ENCODE results near the gene ADCY10. TPM values are rescaled to one million over a fixed set of nuclear protein-coding genes. Genes with fewer than 3 reads are reported as not detected.

The ADCY10 gene
- polyA plus RNA-seq, 3 donors: 0.09 TPM; not detected in 2

DNA sequence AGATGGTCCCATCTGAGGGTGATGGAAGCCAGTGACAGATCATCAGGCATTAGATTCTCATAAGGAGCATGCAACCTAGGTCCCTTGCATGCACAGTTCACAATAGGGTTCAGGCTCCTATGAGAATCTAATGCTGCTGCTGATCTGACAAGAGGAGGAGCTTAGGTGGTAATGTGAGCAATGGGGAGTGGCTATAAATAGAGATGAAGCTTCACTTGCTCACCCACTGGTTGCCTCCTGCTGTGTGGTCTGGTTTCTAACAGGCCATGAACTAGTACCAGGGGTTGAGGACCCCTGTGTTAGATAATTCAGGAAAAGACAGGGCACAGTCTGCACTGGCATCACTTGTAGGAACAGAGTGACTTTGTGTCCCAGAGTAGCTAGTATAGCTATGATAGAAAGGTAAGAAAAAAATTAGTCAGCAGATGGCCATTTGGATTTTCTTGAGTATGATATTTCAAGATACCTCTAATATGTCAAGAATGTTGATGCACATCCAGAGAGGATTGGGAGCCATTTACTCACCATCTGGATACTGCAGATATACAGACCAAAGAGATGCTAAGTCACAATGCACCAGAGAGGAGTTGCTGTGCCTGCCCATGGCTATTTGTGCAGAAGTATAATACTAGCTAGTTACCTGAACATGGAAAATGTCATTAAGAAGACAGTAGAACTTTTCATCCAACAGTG lies 53.6 kb downstream of the ADCY10 start:
- no peak overlapping the region for H3K4me3 ChIP-seq (replicated peaks in 1 of 3; ENCODE audit: low read depth in 2 of 3, low read length in 3 of 3)
- no peak overlapping the region for H3K9ac ChIP-seq (ENCODE audit: insufficient read depth, low read length, poor library complexity, severe bottlenecking)
- H3K9me3 Mint-ChIP-seq: peaks cover 0 to 6% (median 0%) of the 10 kb centered on the region in 7 donors
- H3K4me3 Mint-ChIP-seq: no peak overlapping the region
- no peaks in the 10 kb centered on the region for H3K4me1 ChIP-seq (ENCODE audit: control insufficient read depth in 1 of 2, insufficient read depth in 2 of 2, low read length in 2 of 2)
- H4K20me1 ChIP-seq (ENCODE audit: insufficient read depth, low read length): no peaks in the 10 kb centered on the region
- no peaks in the 10 kb centered on the region for H3K36me3 ChIP-seq (replicated peaks in 1 of 2; ENCODE audit: control insufficient read depth in 1 of 2, insufficient read depth in 2 of 2, low read length in 2 of 2)
- TF ChIP-seq, protein P1, sequence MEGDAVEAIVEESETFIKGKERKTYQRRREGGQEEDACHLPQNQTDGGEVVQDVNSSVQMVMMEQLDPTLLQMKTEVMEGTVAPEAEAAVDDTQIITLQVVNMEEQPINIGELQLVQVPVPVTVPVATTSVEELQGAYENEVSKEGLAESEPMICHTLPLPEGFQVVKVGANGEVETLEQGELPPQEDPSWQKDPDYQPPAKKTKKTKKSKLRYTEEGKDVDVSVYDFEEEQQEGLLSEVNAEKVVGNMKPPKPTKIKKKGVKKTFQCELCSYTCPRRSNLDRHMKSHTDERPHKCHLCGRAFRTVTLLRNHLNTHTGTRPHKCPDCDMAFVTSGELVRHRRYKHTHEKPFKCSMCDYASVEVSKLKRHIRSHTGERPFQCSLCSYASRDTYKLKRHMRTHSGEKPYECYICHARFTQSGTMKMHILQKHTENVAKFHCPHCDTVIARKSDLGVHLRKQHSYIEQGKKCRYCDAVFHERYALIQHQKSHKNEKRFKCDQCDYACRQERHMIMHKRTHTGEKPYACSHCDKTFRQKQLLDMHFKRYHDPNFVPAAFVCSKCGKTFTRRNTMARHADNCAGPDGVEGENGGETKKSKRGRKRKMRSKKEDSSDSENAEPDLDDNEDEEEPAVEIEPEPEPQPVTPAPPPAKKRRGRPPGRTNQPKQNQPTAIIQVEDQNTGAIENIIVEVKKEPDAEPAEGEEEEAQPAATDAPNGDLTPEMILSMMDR (IDR thresholded peaks at IDR 0.05): no peak
- DNase-seq: no peak
- H3K27me3 ChIP-seq (ENCODE audit: control insufficient read depth in 2 of 2, insufficient read depth in 2 of 2, low read length in 2 of 2): no peaks in the 10 kb centered on the region
- intact Hi-C loops (cut with micrococcal nuclease): no loop called here
- H2AFZ ChIP-seq (ENCODE audit: insufficient read depth, low read depth, low read length, poor library complexity, severe bottlenecking): no peak overlapping the region
- no peaks in the 10 kb centered on the region for H3K79me2 ChIP-seq (ENCODE audit: insufficient read depth, low read length)
- H3K27ac Mint-ChIP-seq: no peak overlapping the region
- no peaks in the 10 kb centered on the region for H3K4me1 Mint-ChIP-seq
- H3K4me2 ChIP-seq (replicated peaks; ENCODE audit: extremely low read depth, low read length, poor library complexity, severe bottlenecking): no peak overlapping the region
- peaks cover 0 to 3% (median 0%) of the 10 kb centered on the region in 3 donors for H3K27me3 Mint-ChIP-seq (ENCODE audit: low read depth in 3 of 3)
- H3K36me3 Mint-ChIP-seq: no peaks in the 10 kb centered on the region
- no peak overlapping the region for H3K27ac ChIP-seq (ENCODE audit: low read depth in 1 of 2, low read length in 2 of 2)
- H3K9me3 ChIP-seq (replicated peaks in 1 of 2; ENCODE audit: control insufficient read depth in 1 of 2, insufficient read depth in 1 of 2, low read length in 2 of 2): no peaks in the 10 kb centered on the region

DNA sequence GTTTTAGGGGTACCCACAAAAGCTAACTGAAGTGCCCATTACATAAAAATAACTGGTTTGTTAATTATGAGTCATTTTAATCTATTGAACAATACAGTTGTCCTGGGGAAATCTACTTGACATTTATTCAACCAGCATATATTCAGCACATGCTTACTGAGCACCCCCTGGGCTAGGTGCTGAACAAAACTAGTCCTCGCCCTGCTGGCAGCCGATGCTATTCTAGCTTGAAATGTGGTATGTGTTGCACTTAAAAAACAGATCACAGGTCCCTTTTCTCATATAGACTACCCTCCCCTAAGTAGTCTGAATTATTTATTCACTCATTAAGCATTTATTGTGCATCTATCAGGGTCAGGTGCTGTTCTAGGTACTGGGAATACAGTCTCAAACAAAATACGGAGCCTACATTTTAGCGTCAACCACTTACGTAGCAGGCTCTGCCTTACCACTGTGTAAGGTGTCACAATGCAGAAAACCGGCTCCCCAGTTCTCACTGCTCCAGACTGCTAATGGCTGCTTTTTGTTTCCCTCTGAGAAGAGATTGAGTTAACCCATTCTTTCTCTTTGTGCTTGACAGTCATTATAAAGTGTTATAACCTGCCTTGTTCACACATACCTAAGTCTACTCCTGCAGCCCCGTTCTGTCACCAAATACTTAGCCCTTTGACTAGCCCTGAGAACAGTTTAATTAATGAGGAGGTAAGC lies 57.1 kb downstream of the ADCY10 start:
- Mint-ChIP-seq H3K36me3 (no peaks in the 10 kb centered on the region), H3K4me1 (no peaks in the 10 kb centered on the region), H3K9me3 (peaks cover 0 to 6% (median 0%) of the 10 kb centered on the region in 7 donors), H3K4me3 (no peak overlapping the region), H3K27ac (no peak overlapping the region), H3K27me3 (ENCODE audit: low read depth in 3 of 3) (peaks cover 0 to 3% (median 0%) of the 10 kb centered on the region in 3 donors)
- Histone ChIP-seq H2AFZ (ENCODE audit: insufficient read depth, low read depth, low read length, poor library complexity, severe bottlenecking) (no peak overlapping the region), H3K4me2 (replicated peaks; ENCODE audit: extremely low read depth, low read length, poor library complexity, severe bottlenecking) (no peak overlapping the region), H3K9ac (ENCODE audit: insufficient read depth, low read length, poor library complexity, severe bottlenecking) (no peak overlapping the region), H3K4me1 (ENCODE audit: control insufficient read depth in 1 of 2, insufficient read depth in 2 of 2, low read length in 2 of 2) (no peaks in the 10 kb centered on the region), H3K9me3 (replicated peaks in 1 of 2; ENCODE audit: control insufficient read depth in 1 of 2, insufficient read depth in 1 of 2, low read length in 2 of 2) (no peaks in the 10 kb centered on the region), H3K36me3 (replicated peaks in 1 of 2; ENCODE audit: control insufficient read depth in 1 of 2, insufficient read depth in 2 of 2, low read length in 2 of 2) (no peaks in the 10 kb centered on the region), H4K20me1 (ENCODE audit: insufficient read depth, low read length) (no peaks in the 10 kb centered on the region), H3K27me3 (ENCODE audit: control insufficient read depth in 2 of 2, insufficient read depth in 2 of 2, low read length in 2 of 2) (no peaks in the 10 kb centered on the region), H3K27ac (ENCODE audit: low read depth in 1 of 2, low read length in 2 of 2) (no peak overlapping the region), H3K4me3 (replicated peaks in 1 of 3; ENCODE audit: low read depth in 2 of 3, low read length in 3 of 3) (no peak overlapping the region), H3K79me2 (ENCODE audit: insufficient read depth, low read length) (no peaks in the 10 kb centered on the region)
- intact Hi-C loops (cut with micrococcal nuclease): no loop called here
- WGBS (ENCODE audit: insufficient coverage): 100% methylated on average over 3 of the region's 7 CpGs
- TF ChIP-seq, protein P1 (IDR thresholded peaks at IDR 0.05): no peak
- DNase-seq: no peak

All from CD14-positive monocyte (primary cell).